ENCODE measurements around the gene DLST.

DNA sequence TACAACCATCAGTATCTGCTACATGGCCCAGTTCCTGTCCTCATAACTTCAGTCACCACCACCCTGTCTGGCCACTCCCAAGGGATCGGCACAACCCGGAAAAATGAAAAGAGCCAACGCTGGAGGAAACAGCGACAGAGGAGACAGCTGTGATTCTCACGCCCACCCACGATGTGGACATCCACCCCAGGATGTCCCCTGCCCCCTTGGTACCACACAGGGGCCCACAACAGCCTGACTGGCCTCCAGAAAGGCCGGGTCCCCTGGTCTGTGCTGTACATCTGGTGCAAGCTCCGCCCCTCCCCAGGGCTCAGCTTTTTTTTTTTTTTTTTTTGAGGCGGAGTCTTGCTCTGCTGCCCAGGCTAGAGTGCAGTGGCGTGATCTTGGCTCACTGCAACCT lies 28.8 kb downstream of the DLST start:
- TF ChIP-seq GATA2 (IDR thresholded peaks at IDR 0.05; ENCODE audit: low read depth, low read length): no peak
- no peak for TF ChIP-seq GATA3 (IDR thresholded peaks at IDR 0.05; ENCODE audit: low read depth, low read length)

Measured in SH-SY5Y (cell line).